GM12865 (cell line): ENCODE results near the gene POLR2E.

Experiments used
- DNase-seq: peaks from one replicate; pipeline ENCODE4 v3.0.0; 2010; ENCODE audit warnings: low read depth
- H3K4me3 ChIP-seq: 2 replicates; pipeline ENCODE4 v1.5.1; 2011; ENCODE audit warnings: mild to moderate bottlenecking, low read depth, low read length, control low read depth
- TF ChIP-seq, protein P1 (sequence below): IDR thresholded peaks from 2 replicates; pipeline ENCODE4 v1.5.1; 2011; ENCODE audit warnings: low read length, control low read depth, low read depth, inconsistent platforms; ENCODE audit not compliant: insufficient read depth; ENCODE audit errors: missing control alignments

Gene POLR2E

DNA sequence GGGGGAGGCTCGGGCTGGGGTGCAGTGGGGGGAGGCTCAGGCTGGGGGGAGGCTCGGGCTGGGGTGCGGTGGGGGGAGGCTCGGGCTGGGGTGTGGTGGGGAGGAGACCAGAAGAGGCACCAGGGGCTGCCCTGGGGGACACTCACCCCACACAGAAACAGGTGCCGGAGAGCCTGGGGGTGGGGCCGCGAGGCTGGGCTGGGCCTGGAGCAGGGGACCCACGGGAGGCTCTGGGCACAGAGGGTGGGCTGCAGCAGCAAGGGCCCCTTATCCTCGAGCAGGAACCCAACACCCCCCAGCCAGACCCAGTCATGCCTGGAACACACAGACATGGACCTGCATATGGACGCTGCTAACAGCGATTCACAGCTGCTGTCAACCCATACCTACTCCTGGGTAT is 42.9 kb upstream of the POLR2E start:
- TF ChIP-seq, protein P1, sequence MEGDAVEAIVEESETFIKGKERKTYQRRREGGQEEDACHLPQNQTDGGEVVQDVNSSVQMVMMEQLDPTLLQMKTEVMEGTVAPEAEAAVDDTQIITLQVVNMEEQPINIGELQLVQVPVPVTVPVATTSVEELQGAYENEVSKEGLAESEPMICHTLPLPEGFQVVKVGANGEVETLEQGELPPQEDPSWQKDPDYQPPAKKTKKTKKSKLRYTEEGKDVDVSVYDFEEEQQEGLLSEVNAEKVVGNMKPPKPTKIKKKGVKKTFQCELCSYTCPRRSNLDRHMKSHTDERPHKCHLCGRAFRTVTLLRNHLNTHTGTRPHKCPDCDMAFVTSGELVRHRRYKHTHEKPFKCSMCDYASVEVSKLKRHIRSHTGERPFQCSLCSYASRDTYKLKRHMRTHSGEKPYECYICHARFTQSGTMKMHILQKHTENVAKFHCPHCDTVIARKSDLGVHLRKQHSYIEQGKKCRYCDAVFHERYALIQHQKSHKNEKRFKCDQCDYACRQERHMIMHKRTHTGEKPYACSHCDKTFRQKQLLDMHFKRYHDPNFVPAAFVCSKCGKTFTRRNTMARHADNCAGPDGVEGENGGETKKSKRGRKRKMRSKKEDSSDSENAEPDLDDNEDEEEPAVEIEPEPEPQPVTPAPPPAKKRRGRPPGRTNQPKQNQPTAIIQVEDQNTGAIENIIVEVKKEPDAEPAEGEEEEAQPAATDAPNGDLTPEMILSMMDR, result no peak
- DNase-seq, result no peak
- H3K4me3 ChIP-seq, result no peak overlapping the region

DNA sequence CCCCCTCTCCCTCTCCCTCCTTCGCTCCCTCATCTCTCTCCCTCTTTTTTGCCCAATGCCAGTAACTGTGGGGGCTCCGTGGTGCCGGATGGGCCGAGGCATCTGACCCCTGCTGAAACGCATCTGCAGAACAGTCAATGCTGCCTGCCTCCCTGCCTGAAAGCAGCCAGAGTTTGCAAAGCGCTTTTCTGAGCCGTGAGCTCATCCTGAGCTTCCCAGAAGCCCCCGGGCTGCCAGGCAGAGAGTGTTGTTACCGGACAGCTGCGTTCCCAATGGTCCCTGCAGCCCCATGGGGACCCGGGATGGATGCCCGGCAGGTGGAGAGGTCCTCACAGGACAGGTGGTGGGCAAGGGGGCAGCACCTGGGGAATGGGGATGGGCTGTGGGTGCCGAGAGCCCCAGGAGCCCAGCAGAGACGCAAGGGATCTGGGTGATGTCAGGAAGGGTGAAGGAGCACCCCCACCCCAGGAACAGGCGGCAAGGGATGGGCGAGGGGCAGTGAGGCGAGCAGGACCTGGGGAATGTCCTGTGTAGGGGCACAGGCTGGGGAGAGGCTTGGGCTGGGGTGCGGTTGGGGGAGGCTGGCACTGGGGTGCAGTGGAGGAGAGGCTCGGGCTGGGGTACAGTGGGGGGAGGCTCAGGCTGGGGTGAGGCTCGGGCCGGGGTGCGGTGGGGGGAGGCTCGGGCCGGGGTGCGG is 41.6 kb upstream of the POLR2E start:
- no peak overlapping the region for H3K4me3 ChIP-seq
- TF ChIP-seq, protein P1, result no peak
- DNase-seq, result no peak

DNA sequence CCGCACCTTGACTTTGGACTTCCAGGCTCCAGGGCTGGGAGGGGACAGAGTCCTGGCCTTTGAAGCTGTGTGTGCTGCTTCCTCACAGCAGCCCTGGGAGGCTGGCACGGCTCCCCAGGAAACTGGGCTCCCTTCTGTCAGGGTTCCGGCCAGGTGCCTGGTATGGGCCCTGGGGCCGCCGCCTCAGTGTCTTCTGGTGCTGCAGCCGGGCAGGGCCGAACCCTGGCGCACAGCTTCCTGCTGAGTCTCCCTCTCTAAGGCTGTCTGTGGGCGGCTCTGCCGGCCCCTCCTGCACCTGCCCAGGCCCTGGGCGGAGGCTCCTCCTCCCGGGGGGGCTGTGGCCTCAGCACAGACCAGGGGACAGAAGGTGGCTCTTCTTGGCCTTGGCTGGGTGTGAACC is 41.0 kb upstream of the POLR2E start:
- peak; percentile 30 for DNase-seq
- TF ChIP-seq, protein P1, result no peak
- H3K4me3 ChIP-seq, result no peak overlapping the region

DNA sequence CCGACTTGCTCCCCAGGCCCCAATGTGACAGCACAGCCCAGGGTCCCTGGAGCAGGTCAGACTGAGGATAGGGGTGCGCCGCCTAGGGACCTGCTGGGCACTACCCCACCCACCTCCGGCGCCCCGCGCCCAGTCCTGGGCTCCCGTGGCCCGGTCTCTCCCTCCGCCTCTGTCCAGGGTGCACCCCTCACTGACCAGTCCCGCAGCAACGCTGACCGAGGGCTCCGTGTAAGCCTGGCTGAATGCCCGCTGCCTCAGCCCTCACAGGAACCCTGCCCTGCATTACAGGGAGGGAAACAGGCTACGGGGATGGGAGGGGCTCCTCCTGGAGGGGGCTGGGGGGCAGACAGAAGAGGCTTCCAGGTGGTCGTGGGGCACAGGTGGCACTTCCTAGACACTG is 40.3 kb upstream of the POLR2E start:
- TF ChIP-seq, protein P1, result no peak
- DNase-seq, result no peak
- H3K4me3 ChIP-seq, result no peak overlapping the region

DNA sequence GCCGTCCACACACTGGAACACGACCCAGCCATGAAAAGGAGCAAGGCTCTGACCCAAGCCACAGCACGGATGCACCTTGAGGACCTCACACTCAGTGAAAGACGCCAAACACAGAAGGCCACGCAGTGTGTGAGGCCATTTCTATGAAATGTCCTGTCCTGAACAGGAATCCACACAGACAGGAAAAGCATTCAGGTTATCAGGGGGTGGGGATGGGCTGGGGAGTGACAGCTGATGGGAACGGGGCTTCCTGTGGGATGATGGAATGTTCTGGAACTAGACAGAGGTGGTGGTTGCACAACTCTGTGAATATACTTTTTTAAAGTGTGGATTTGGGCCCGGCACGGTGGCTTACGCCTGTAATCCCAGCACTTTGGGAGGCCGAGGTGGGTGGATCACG is 39.3 kb upstream of the POLR2E start:
- no peak for DNase-seq
- H3K4me3 ChIP-seq, result no peak overlapping the region
- TF ChIP-seq, protein P1, result no peak

DNA sequence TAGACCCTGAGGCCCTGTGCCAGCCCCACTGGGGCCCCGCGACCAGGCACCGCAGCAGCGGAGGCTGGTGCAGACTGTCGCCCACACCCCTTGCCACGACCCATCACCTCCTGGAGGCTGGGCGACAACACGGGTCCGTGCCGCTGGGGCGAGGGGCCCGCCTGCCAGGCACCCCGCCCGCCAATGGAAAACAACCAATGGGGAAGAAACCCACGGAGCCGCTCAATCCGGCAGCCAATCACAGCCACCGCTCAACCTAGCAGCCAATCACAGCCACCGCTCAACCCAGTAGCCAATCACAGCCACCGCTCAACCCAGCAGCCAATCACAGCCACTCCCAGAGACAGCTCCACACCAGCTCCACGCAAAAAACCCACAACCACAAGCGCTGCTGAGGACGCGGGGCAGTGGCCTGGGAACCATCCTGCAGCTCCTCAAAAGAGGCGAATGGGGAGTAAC is 38.3 kb upstream of the POLR2E start:
- TF ChIP-seq, protein P1, result no peak
- H3K4me3 ChIP-seq, result peak overlapping the region; percentile 95
- peak; percentile 91 for DNase-seq
